NCI-H510A treated with DMSO at 0.1 percent for 48 hours (cell line): ENCODE data around the gene SGSM2.

ENCODE experiments used
- DNase-seq: peaks from one replicate; lab custom pipeline; 2025; lab: John Stamatoyannopoulos, UW

Gene SGSM2

GRCh38 chr17:2369551-2370210, 32.4 kb downstream of the SGSM2 start:
- DNase-seq = no peak

GRCh38 chr17:2370211-2370589, 32.9 kb downstream of the SGSM2 start:
- no peak for DNase-seq

GRCh38 chr17:2371183-2372130, 34.2 kb downstream of the SGSM2 start:
- DNase-seq = no peak

GRCh38 chr17:2372180-2372579, 34.9 kb downstream of the SGSM2 start:
- no peak for DNase-seq

- no peak for DNase-seq
These were observed 35.4 kb downstream of the SGSM2 start for GRCh38 chr17:2372681-2373080.

GRCh38 chr17:2373179-2373578, 35.9 kb downstream of the SGSM2 start:
- no peak for DNase-seq

- DNase-seq = no peak
These were observed 37.4 kb downstream of the SGSM2 start for GRCh38 chr17:2374549-2375285.

GRCh38 chr17:2375406-2375805, 38.1 kb downstream of the SGSM2 start:
- no peak for DNase-seq

GRCh38 chr17:2376107-2376506, 38.8 kb downstream of the SGSM2 start:
- no peak for DNase-seq

GRCh38 chr17:2377659-2378058, 40.4 kb downstream of the SGSM2 start:
- no peak for DNase-seq

- no peak for DNase-seq
These were observed 41.6 kb downstream of the SGSM2 start for GRCh38 chr17:2378905-2379304.

- DNase-seq = no peak
These were observed 42.4 kb downstream of the SGSM2 start for GRCh38 chr17:2379489-2380225.

GRCh38 chr17:2380226-2380922, 43.1 kb downstream of the SGSM2 start:
- DNase-seq = no peak

GRCh38 chr17:2380950-2381649, 43.8 kb downstream of the SGSM2 start:
- DNase-seq = no peak

GRCh38 chr17:2383628-2384167, 46.4 kb downstream of the SGSM2 start:
- no peak for DNase-seq

- no peak for DNase-seq
These were observed 47.3 kb downstream of the SGSM2 start for GRCh38 chr17:2384439-2385127.

GRCh38 chr17:2385240-2386210, 48.2 kb downstream of the SGSM2 start:
- DNase-seq = no peak

- DNase-seq = no peak
These were observed 49.2 kb downstream of the SGSM2 start for GRCh38 chr17:2386400-2387085.
